GM23338 (cell line): ENCODE measurements around the gene GPR142. TPM values are rescaled to one million over a fixed set of nuclear protein-coding genes. Genes with fewer than 3 reads are reported as not detected.
A peak's percentile ranks its signal among the peaks of the same experiment; 100 is the strongest.

Experiments used
- ATAC-seq: fragments of 200-7000 bp; cut with Tn5 transposase; 3 replicates; pipeline ENCODE4 v1.9.1; 2020
- DNase-seq: peaks from one replicate; pipeline ENCODE4 v3.0.0-alpha.2; 2015; ENCODE audit warnings: low spot score
- H2AFZ ChIP-seq: fragments of 200-600 bp; sonication (generic); 2 replicates; pipeline ENCODE4 v1.8.0; 2016; ENCODE audit warnings: antibody characterized with exemption, mild to moderate bottlenecking, moderate library complexity
- H3F3A ChIP-seq: fragments of 200-600 bp; sonication (generic); replicated peaks from 2 replicates; pipeline ENCODE4 v1.8.0; 2017; ENCODE audit warnings: antibody characterized with exemption, mixed run types, low read depth
- H3K27ac ChIP-seq: fragments of 200-600 bp; sonication (generic); 2 replicates; pipeline ENCODE4 v1.6.1; 2016; ENCODE audit warnings: low read depth
- H3K27me3 ChIP-seq: fragments of 200-600 bp; sonication (generic); 2 replicates; pipeline ENCODE4 v1.8.0; 2016; ENCODE audit warnings: mild to moderate bottlenecking, mixed run types, moderate library complexity; ENCODE audit not compliant: insufficient read depth
- H3K36me3 ChIP-seq: fragments of 200-600 bp; sonication (generic); 2 replicates; pipeline ENCODE4 v1.8.0; 2016; ENCODE audit warnings: mild to moderate bottlenecking; ENCODE audit not compliant: insufficient read depth
- H3K4me1 ChIP-seq: fragments of 200-600 bp; sonication (generic); 2 replicates; pipeline ENCODE4 v1.8.0; 2016; ENCODE audit warnings: mild to moderate bottlenecking, moderate library complexity; ENCODE audit not compliant: insufficient read depth
- H3K4me2 ChIP-seq: fragments of 200-600 bp; sonication (generic); 2 replicates; pipeline ENCODE4 v1.7.1; 2017; ENCODE audit warnings: mixed run types
- H3K4me3 ChIP-seq: fragments of 200-600 bp; sonication (generic); 2 replicates; pipeline ENCODE4 v1.6.1; 2016; ENCODE audit warnings: mixed run types
- H3K79me2 ChIP-seq: fragments of 200-600 bp; sonication (generic); replicated peaks from 2 replicates; pipeline ENCODE4 v1.8.0; 2017; ENCODE audit warnings: mild to moderate bottlenecking; ENCODE audit not compliant: insufficient read depth
- H3K9me2 ChIP-seq: fragments of 200-600 bp; sonication (generic); 2 replicates; pipeline ENCODE4 v1.8.0; 2017; ENCODE audit not compliant: insufficient read depth
- H4K20me1 ChIP-seq: fragments of 200-600 bp; sonication (generic); replicated peaks from 2 replicates; pipeline ENCODE4 v1.8.0; 2017; ENCODE audit warnings: mild to moderate bottlenecking; ENCODE audit not compliant: insufficient read depth
- H3K27ac Mint-ChIP-seq: 2 replicates; pipeline ENCODE4 v1.8.0; 2020; ENCODE audit warnings: inconsistent platforms, mild to moderate bottlenecking, moderate library complexity, mixed read lengths
- H3K27me3 Mint-ChIP-seq: 3 replicates; pipeline ENCODE4 v1.8.0; 2022; ENCODE audit warnings: low read depth, mild to moderate bottlenecking, moderate library complexity, mixed read lengths, inconsistent platforms; ENCODE audit not compliant: insufficient read depth, poor library complexity
- H3K36me3 Mint-ChIP-seq: 3 replicates; pipeline ENCODE4 v1.8.0; 2021; ENCODE audit warnings: low read depth, mild to moderate bottlenecking, inconsistent platforms, moderate library complexity, mixed read lengths
- H3K4me1 Mint-ChIP-seq: 3 replicates; pipeline ENCODE4 v1.8.0; 2020; ENCODE audit warnings: mild to moderate bottlenecking, inconsistent platforms, mixed read lengths
- H3K4me3 Mint-ChIP-seq: 3 replicates; pipeline ENCODE4 v1.8.0; 2021; ENCODE audit warnings: moderate library complexity, mild to moderate bottlenecking, inconsistent platforms, mixed read lengths
- H3K9me3 Mint-ChIP-seq: 3 replicates; pipeline ENCODE4 v1.8.0; 2020; ENCODE audit warnings: moderate library complexity, mild to moderate bottlenecking, inconsistent platforms, mixed read lengths
- CREB1 ChIP-seq: fragments of 250-450 bp; sonication (Bioruptor Pico); IDR thresholded peaks from 2 replicates; pipeline ENCODE4 v1.5.0; 2020; ENCODE audit warnings: low read depth, mild to moderate bottlenecking, moderate library complexity
- CTCF ChIP-seq, 2 experiments: fragments of 200-600 bp in 1 of 2; sonication (generic) in 1 of 2; conservative IDR thresholded peaks; 2 replicates each; pipeline versions ENCODE4 v1.5.1 to v1.6.1; 2016 to 2017; ENCODE audit warnings: antibody characterized with exemption in 2 of 2, low read depth in 2 of 2, mild to moderate bottlenecking in 2 of 2, moderate library complexity in 1 of 2
- ETS1 ChIP-seq: IDR thresholded peaks from 2 replicates; pipeline ENCODE4 v1.6.1; 2016; ENCODE audit warnings: antibody characterized with exemption
- EZH2 ChIP-seq: fragments of 200-600 bp; sonication (generic); IDR thresholded peaks from one replicate; pipeline ENCODE4 v1.8.0; 2017; ENCODE audit warnings: antibody characterized with exemption, mild to moderate bottlenecking, low read depth; ENCODE audit not compliant: unreplicated experiment
- EZH2phosphoT487 ChIP-seq: fragments of 200-600 bp; sonication (generic); IDR thresholded peaks from one replicate; pipeline ENCODE4 v1.8.1; 2018; ENCODE audit warnings: antibody characterized with exemption; ENCODE audit not compliant: unreplicated experiment
- JUNB ChIP-seq: IDR thresholded peaks from one replicate; pipeline ENCODE4 v1.6.1; 2016; ENCODE audit warnings: antibody characterized with exemption; ENCODE audit not compliant: unreplicated experiment
- NANOG ChIP-seq: IDR thresholded peaks from 2 replicates; pipeline ENCODE4 v1.6.1; 2016; ENCODE audit warnings: antibody characterized with exemption, borderline replicate concordance
- POLR2AphosphoS5 ChIP-seq: IDR thresholded peaks from 2 replicates; pipeline ENCODE4 v1.6.1; 2016; ENCODE audit warnings: antibody characterized with exemption, low read depth
- REST ChIP-seq: IDR thresholded peaks from one replicate; pipeline ENCODE4 v1.6.1; 2018; ENCODE audit warnings: antibody characterized with exemption; ENCODE audit not compliant: unreplicated experiment
- STAT1 ChIP-seq: IDR thresholded peaks from one replicate; pipeline ENCODE4 v1.6.1; 2016; ENCODE audit warnings: antibody characterized with exemption; ENCODE audit not compliant: unreplicated experiment
- ZNF114 ChIP-seq: fragments of 250-450 bp; sonication (Bioruptor Pico); IDR thresholded peaks from 2 replicates; pipeline ENCODE4 v1.5.0; 2020; ENCODE audit warnings: mild to moderate bottlenecking, moderate library complexity
- ZNF331 ChIP-seq: fragments of 250-450 bp; sonication (Bioruptor Pico); IDR thresholded peaks from 2 replicates; pipeline ENCODE4 v1.5.0; 2020; ENCODE audit warnings: low read depth, mild to moderate bottlenecking, moderate library complexity
- ZNF462 ChIP-seq: fragments of 250-450 bp; sonication (Bioruptor Pico); IDR thresholded peaks from 2 replicates; pipeline ENCODE4 v1.5.0; 2020; ENCODE audit warnings: mild to moderate bottlenecking, moderate library complexity
- polyA plus RNA-seq: library from polyadenylated mRNA; unstranded; fragments of >200 nt; fragmentation: Nextera tagmentation; extraction: Ambion mirVana; gene quantifications from 2 replicates; pipeline ENCODE4 v1.2.1, GENCODE V29; 2016
- total RNA-seq: library from RNA; depleted of rRNA; stranded (reverse); fragments of >200 nt; shearing (Covaris generic); gene quantifications from 2 replicates; pipeline ENCODE4 v1.2.3, GENCODE V29; 2014

Gene GPR142
- total and polyA plus RNA-seq, 2 experiments from 2014 or later, result not detected

- H2AFZ ChIP-seq, result peak overlapping the region; percentile 93
- DNase-seq (peak; percentile 33), ATAC-seq (peak; percentile 23)
- no peaks in the 10 kb centered on the region for H4K20me1 ChIP-seq
- TF ChIP-seq EZH2phosphoT487, result no peak
- no peak for TF ChIP-seq REST
- no peak for TF ChIP-seq ZNF114 (CRISPR knock-in tag)
- no peak for TF ChIP-seq ZNF462 (CRISPR knock-in tag)
- no peak for TF ChIP-seq ZNF331 (CRISPR knock-in tag)
- no peak for TF ChIP-seq ETS1
- TF ChIP-seq POLR2AphosphoS5, result no peak
- no peak for TF ChIP-seq NANOG
- TF ChIP-seq EZH2, result no peak
- TF ChIP-seq CREB1 (CRISPR knock-in tag), result no peak
- TF ChIP-seq STAT1, result no peak
- TF ChIP-seq JUNB, result no peak
- TF ChIP-seq CTCF (conservative IDR thresholded peaks at IDR 0.05; ENCODE audit: low read depth in 2 of 2), result no peak
- H3K9me3 Mint-ChIP-seq, result no peaks in the 10 kb centered on the region
- H3K27me3 Mint-ChIP-seq, result peaks cover 30% of the 10 kb centered on the region
- peaks cover 4% of the 10 kb centered on the region; the same call in 1 of the 2 replicates for H3K4me1 ChIP-seq
- H3K79me2 ChIP-seq, result no peaks in the 10 kb centered on the region
- H3K27ac Mint-ChIP-seq, result no peak overlapping the region
- no peaks in the 10 kb centered on the region for H3K36me3 ChIP-seq
- no peaks in the 10 kb centered on the region for H3K9me2 ChIP-seq
- no peak overlapping the region for H3K27ac ChIP-seq
- H3K4me3 Mint-ChIP-seq, result peak overlapping the region; percentile 62
- H3K4me2 ChIP-seq, result peak overlapping the region; percentile 92
- H3K27me3 ChIP-seq, result peaks cover 31% of the 10 kb centered on the region
- H3F3A ChIP-seq, result no peaks in the 10 kb centered on the region
- peaks cover 18% of the 10 kb centered on the region for H3K4me1 Mint-ChIP-seq
- H3K4me3 ChIP-seq, result peak overlapping the region; percentile 68
- no peaks in the 10 kb centered on the region; the same call in 2 of the 3 replicates for H3K36me3 Mint-ChIP-seq
These were observed 40.8 kb upstream of the GPR142 start for GRCh38 chr17:74326506-74326905.
